Thymus (tissue), 11 donors: Measurements from ENCODE around the gene SLC28A3. TPM values are rescaled to one million over a fixed set of nuclear protein-coding genes. Genes with fewer than 3 reads are reported as not detected.

ENCODE experiments used
- DNase-seq, 9 donors: peaks; one replicate each; pipeline ENCODE4 v3.0.0-alpha.2; 2013; ENCODE audit warnings: low spot score in 9 of 9, low read depth in 6 of 9, missing footprints in 1 of 9
- H3K27ac ChIP-seq, 2 donors: one replicate each; pipeline ENCODE4 v1.5.1; 2013; ENCODE audit warnings: control low read depth in 1 of 2, low read depth in 1 of 2, low read length in 1 of 2, mild to moderate bottlenecking in 1 of 2, moderate library complexity in 1 of 2
- H3K27me3 ChIP-seq, 2 donors: one replicate each; pipeline ENCODE4 v1.5.1; 2013; ENCODE audit warnings: low read length in 1 of 2; ENCODE audit not compliant: control insufficient read depth in 2 of 2, insufficient read depth in 1 of 2
- H3K36me3 ChIP-seq, 2 donors: one replicate each; pipeline ENCODE4 v1.5.1; 2013; ENCODE audit warnings: low read length in 1 of 2, mild to moderate bottlenecking in 1 of 2, moderate library complexity in 1 of 2; ENCODE audit not compliant: control insufficient read depth in 2 of 2, insufficient read depth in 2 of 2
- H3K4me1 ChIP-seq, 2 donors: one replicate each; pipeline ENCODE4 v1.5.1; 2013; ENCODE audit warnings: low read length in 2 of 2; ENCODE audit not compliant: control insufficient read depth in 2 of 2, insufficient read depth in 2 of 2
- H3K4me3 ChIP-seq, 2 donors: one replicate each; pipeline ENCODE4 v1.5.1; 2013; ENCODE audit warnings: low read length in 2 of 2, control low read depth in 1 of 2, mild to moderate bottlenecking in 1 of 2
- H3K9me3 ChIP-seq, 2 donors: one replicate each; pipeline ENCODE4 v1.5.1; 2013; ENCODE audit warnings: low read length in 1 of 2, mild to moderate bottlenecking in 1 of 2; ENCODE audit not compliant: control insufficient read depth in 2 of 2, insufficient read depth in 1 of 2
- WGBS: extraction: QIAGEN DNeasy Blood & Tissue Kit; methylation state at CpG from one replicate; pipeline ENCODE4 v1.1.7; 2013; 5-methylcytosine and 5-hydroxymethylcytosine counted together
- polyA plus RNA-seq: library from polyadenylated mRNA; stranded (reverse); fragments of 200-250 nt; gene quantifications from one replicate; pipeline ENCODE4 v1.2.3, GENCODE V29; 2013
- total RNA-seq: library from RNA; stranded (reverse); fragments of 120-200 nt; gene quantifications from one replicate; pipeline ENCODE4 v1.2.4, GENCODE V29; 2013
- donor health status: healthy.

The SLC28A3 gene
- total and polyA plus RNA-seq, 2 donors = 1.3 to 1.8 TPM

DNA sequence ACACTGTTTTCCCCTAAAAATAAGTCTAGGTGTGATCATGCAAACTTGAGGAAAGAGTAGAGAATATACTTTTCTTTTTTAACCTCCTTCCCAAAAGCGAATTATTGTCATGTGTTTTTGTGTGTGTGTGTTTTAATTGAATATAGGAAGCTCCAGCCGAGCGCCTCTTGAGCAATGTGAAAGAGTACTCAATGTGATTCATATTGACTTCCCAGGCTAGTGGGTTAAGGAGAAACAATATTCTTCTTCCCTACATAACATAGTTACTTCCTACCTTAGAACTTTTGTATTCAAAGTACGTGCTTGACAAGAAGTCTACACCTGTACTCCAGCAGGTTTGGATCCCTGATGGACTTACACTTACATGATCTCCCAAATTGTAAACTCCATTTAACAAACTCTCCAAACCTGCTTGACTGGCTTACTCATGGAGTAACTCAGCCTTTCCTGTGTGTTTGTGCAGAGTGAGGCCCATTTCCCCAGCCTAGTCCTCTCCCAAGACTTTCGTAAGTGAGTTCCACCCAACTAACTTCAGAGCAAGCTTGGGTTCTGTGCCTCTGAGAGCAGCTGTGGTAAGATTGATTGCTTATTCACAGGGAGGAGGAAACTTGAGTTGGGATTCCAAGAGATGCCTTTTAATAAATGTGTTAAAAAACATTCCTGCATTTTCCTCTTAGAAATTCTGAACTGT lies 9.3 kb downstream of the SLC28A3 start:
- Histone ChIP-seq H3K36me3 (no peaks in the 10 kb centered on the region), H3K9me3 (peaks cover 0 to 4% of the 10 kb centered on the region in 2 donors), H3K27me3 (no peaks in the 10 kb centered on the region), H3K27ac (no peak overlapping the region), H3K4me1 (no peaks in the 10 kb centered on the region), H3K4me3 (no peak overlapping the region)
- 96% methylated on average over 5 of the region's 5 CpGs for WGBS
- no peak for DNase-seq

DNA sequence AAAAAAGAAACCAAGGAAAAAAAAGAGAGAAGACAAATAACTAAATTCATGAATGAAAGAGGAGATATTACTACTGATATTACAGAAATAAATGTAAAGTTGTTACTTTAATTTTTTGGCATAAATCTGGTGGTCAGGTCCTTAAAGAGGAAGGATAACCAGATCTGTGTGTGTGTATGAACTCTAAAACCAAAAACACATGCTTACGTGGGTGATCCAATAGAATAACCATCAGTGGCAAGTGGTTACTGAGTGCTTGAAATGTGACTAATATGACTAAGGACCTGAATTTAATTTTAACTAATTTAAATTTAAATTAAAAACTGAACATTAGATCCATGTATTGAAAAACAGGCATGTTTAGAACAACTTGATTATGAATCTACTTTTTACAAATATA lies 10.3 kb downstream of the SLC28A3 start:
- Histone ChIP-seq H3K9me3 (peaks cover 0 to 4% of the 10 kb centered on the region in 2 donors), H3K36me3 (no peaks in the 10 kb centered on the region), H3K27me3 (no peaks in the 10 kb centered on the region), H3K4me3 (no peak overlapping the region), H3K4me1 (no peaks in the 10 kb centered on the region), H3K27ac (no peak overlapping the region)
- DNase-seq = no peak
- 99% methylated on average over 1 of the region's 1 CpG for WGBS

DNA sequence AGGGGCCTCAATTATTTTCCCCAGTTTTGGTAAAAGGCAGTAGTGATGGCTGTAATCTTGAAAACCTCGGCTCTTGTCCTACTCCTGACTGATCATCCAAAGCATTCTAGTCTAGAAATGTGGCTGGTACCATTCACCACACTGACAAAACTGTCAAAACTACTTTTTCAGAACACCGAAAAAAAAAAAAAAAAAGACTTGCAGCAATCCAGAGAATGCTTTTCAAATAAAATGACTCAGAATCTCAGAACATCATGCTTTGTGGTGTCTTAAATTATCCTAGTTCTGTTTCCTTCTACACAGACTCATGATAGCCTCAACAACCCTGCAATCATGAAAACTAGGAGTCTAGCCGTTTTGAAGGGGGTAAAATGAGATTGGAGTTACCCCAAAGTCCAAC lies 13.4 kb downstream of the SLC28A3 start:
- DNase-seq = no peak
- H3K36me3 ChIP-seq = no peaks in the 10 kb centered on the region
- H3K4me3 ChIP-seq = no peak overlapping the region
- H3K4me1 ChIP-seq = no peaks in the 10 kb centered on the region
- H3K27ac ChIP-seq = no peak overlapping the region
- H3K9me3 ChIP-seq = peaks cover 0 to 4% of the 10 kb centered on the region in 2 donors
- no peaks in the 10 kb centered on the region for H3K27me3 ChIP-seq
- WGBS = 95% methylated on average over 3 of the region's 3 CpGs

DNA sequence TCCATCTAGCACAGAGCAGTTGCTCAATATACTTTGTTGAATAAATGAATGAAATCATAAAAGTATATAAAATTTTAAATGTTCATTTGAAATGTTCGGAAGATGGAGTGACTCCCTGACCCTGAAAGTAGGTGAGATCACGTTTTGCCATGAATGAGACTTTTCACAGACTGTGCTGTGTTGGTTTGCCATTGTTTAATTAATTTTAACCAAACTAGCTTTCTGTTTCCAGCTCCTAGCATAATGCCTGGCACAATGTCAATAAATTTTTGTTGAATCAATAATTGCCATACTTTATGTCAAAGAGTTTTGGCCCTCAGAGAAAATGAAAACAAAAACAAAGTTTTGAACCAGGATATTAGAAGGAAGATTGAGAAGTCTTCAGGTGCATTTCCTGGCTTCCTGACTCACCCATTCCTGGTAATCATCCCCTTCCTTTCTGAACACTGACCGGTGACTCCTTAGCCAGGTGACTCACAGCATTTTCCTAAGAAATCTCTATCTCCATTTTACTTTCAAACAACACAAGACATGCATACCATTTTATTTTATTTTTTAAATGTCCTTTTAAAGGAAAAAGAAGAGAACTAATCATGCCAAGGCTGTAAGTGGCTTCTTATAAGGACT lies 15.1 kb downstream of the SLC28A3 start:
- peaks cover 0 to 4% of the 10 kb centered on the region in 2 donors for H3K9me3 ChIP-seq

DNA sequence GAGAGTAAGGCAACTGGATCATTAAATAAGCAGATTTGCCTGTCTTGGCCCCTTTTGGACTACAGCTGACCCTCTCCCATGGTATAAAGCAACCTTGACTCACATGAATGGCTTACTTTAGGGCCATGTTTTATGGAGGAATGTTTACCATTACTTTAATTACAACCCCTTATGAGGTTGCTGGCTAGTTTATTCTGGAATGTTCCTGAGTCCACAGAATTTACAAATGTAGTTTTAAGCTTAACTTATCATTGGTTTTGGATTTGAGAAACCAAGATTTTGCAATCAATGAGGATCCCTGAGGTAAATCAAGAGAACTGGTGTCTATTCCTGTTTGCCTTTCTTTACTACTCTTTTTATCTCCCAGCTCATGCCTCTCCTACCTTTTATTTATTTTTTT lies 15.7 kb downstream of the SLC28A3 start:
- no peak for DNase-seq
- Histone ChIP-seq H3K4me1 (no peaks in the 10 kb centered on the region), H3K4me3 (no peak overlapping the region), H3K9me3 (peaks cover 0 to 4% of the 10 kb centered on the region in 2 donors), H3K36me3 (no peaks in the 10 kb centered on the region), H3K27ac (no peak overlapping the region), H3K27me3 (no peaks in the 10 kb centered on the region)

More for the DNA sequence above, 15.1 kb downstream of the SLC28A3 start:
- Histone ChIP-seq H3K27ac (no peak overlapping the region), H3K4me3 (no peak overlapping the region), H3K36me3 (no peaks in the 10 kb centered on the region), H3K27me3 (no peaks in the 10 kb centered on the region), H3K4me1 (no peaks in the 10 kb centered on the region)
- DNase-seq = no peak
- 95% methylated on average over 3 of the region's 3 CpGs for WGBS

DNA sequence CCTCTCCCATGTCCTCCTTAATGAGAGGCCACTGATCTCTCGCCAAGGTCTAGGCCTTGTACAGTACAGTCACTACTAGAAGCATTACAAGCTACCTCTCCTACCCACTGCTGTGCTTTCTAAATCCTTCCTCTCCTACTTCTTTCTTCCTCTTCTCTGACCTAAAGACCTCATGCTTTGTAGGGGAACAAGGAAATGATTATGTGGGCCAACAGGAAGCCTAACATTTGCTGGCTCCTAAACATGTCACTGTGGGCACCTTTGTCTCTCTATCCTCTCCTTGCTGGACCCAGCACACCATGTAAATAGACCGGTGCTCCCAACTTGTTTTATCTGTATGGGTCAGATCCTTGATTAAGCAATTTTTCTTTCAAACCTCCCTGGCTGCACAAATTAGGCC lies 16.7 kb downstream of the SLC28A3 start:
- H3K4me1 ChIP-seq = no peaks in the 10 kb centered on the region
- H3K4me3 ChIP-seq = no peak overlapping the region
- no peak overlapping the region for H3K27ac ChIP-seq
- no peaks in the 10 kb centered on the region for H3K36me3 ChIP-seq
- H3K27me3 ChIP-seq = no peaks in the 10 kb centered on the region
- H3K9me3 ChIP-seq = peaks cover 0 to 4% of the 10 kb centered on the region in 2 donors
- DNase-seq = no peak
- 75% methylated on average over 2 of the region's 2 CpGs for WGBS

DNA sequence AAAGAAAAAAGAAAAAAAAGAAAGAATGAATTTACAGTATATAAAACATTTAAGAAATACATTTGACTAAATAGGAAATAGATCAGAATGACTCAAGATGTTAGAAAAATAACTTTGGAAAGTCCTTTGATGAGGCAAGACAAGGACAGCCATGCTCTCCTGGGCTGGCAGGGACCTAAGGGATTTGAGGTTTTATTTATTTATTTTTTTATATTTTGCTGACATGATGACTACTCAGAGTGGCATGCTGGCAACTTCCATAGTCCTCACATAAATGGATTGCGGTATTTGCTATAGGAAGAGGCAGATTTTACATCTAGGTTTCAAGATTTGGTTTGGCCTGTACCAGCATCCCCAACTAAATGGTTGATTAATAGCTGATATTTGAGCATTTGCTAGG lies 17.7 kb downstream of the SLC28A3 start:
- H3K27ac ChIP-seq = no peak overlapping the region
- no peak overlapping the region for H3K4me3 ChIP-seq
- H3K9me3 ChIP-seq = peaks cover 0 to 4% of the 10 kb centered on the region in 2 donors
- no peaks in the 10 kb centered on the region for H3K36me3 ChIP-seq
- WGBS = 94% methylated on average over 1 of the region's 1 CpG
- no peaks in the 10 kb centered on the region for H3K27me3 ChIP-seq
- no peak for DNase-seq
- H3K4me1 ChIP-seq = no peaks in the 10 kb centered on the region

DNA sequence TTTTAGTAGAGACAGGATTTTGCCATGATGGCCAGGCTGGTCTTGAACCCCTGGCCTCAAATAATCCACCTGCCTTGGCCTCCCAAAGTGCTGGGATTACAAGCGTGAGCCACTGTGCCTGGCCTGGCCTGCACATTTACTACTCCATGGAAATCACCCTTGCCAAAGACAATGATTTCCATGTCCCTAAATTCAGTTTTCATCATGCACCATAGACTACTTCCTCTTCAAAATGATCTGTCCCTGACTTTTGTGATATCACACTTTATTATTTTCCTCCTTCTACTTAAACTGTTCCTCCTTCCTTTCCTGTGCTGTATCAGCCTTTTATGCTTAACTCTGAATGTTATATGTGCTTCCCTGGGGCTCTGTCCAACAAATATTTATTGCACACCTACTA lies 20.3 kb downstream of the SLC28A3 start:
- no peak overlapping the region for H3K4me3 ChIP-seq
- DNase-seq = no peak
- no peaks in the 10 kb centered on the region for H3K4me1 ChIP-seq
- no peak overlapping the region for H3K27ac ChIP-seq
- H3K9me3 ChIP-seq = no peaks in the 10 kb centered on the region
- H3K27me3 ChIP-seq = no peaks in the 10 kb centered on the region
- H3K36me3 ChIP-seq = no peaks in the 10 kb centered on the region
- WGBS = 100% methylated on average over 1 of the region's 1 CpG

DNA sequence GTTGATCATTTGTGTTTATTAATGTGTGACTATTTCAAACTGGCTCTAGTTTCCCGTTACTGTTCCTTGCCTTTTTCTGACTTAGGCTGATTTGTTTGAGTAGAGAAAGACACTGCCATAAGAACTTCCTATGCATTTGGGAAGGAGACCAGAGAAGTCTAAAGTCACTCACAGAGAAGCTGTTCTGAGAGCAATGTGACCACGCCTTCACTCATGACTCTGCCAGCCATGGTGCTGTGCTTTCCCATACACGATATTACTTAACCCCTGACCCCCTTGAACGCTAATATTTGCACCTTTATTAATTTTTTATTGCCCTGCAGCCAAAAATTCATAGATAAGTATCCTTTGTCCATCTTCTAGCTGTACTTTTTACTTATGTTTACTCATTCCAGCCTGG lies 20.9 kb downstream of the SLC28A3 start:
- no peaks in the 10 kb centered on the region for H3K9me3 ChIP-seq
- no peak for DNase-seq
- H3K4me3 ChIP-seq = no peak overlapping the region
- no peaks in the 10 kb centered on the region for H3K4me1 ChIP-seq
- H3K27ac ChIP-seq = no peak overlapping the region
- H3K36me3 ChIP-seq = no peaks in the 10 kb centered on the region
- WGBS = 94% methylated on average over 4 of the region's 4 CpGs
- H3K27me3 ChIP-seq = no peaks in the 10 kb centered on the region
